Measurements from ENCODE around the gene ERC2. TPM values are rescaled to one million over a fixed set of nuclear protein-coding genes. Genes with fewer than 3 reads are reported as not detected.
A peak's percentile ranks its signal among the peaks of the same experiment; 100 is the strongest.

The ERC2 gene
- total RNA-seq, 1 experiment from 2014 or later = 0.77 TPM

GRCh38 chr3:55687526-55687925 lies 780.7 kb downstream of the ERC2 start:
- CTCF ChIA-PET = no interaction called here
- Histone ChIP-seq H3K27me3 (ENCODE audit: low read length) (no peaks in the 10 kb centered on the region), H3K27ac (ENCODE audit: low read length) (no peak overlapping the region), H3K9ac (ENCODE audit: low read length) (no peak overlapping the region), H4K20me1 (ENCODE audit: low read length) (no peaks in the 10 kb centered on the region), H3K4me2 (ENCODE audit: low read length) (no peak overlapping the region), H2AFZ (ENCODE audit: low read length) (no peak overlapping the region), H3F3A (ENCODE audit: low read length, unreplicated experiment) (no peaks in the 10 kb centered on the region), H3K9me3 (ENCODE audit: low read length) (no peaks in the 10 kb centered on the region), H3K4me3 (ENCODE audit: low read length) (no peak overlapping the region), H3K36me3 (ENCODE audit: low read depth, low read length) (no peaks in the 10 kb centered on the region), H3K4me1 (ENCODE audit: insufficient read depth, low read length) (no peaks in the 10 kb centered on the region), H3K79me2 (ENCODE audit: low read length) (no peaks in the 10 kb centered on the region), H3K9me2 (replicated peaks; ENCODE audit: low read length) (no peaks in the 10 kb centered on the region)
- POLR2A ChIA-PET (ENCODE audit: unreplicated experiment) = no interaction called here
- BruUV-seq (replicated peaks) = no TSS peak
- ATAC-seq (no peak), DNase-seq (no peak)
- intact Hi-C loops (cut with micrococcal nuclease) = no loop called here
- TF ChIP-seq EZH2phosphoT487 (IDR thresholded peaks at IDR 0.05; ENCODE audit: borderline replicate concordance, low read length) = no peak
- no peak for TF ChIP-seq EZH2 (IDR thresholded peaks at IDR 0.05; ENCODE audit: low read length, unreplicated experiment)
- no peak for TF ChIP-seq CTCF (conservative IDR thresholded peaks at IDR 0.05; ENCODE audit: low read depth, low read length)

GRCh38 chr3:55686426-55687254 lies 781.6 kb downstream of the ERC2 start:
- no peaks in the 10 kb centered on the region for H3K9me2 ChIP-seq (replicated peaks; ENCODE audit: low read length)
- no TSS peak for BruUV-seq (replicated peaks)
- intact Hi-C loops (cut with micrococcal nuclease) = no loop called here
- no peak overlapping the region for H2AFZ ChIP-seq (ENCODE audit: low read length)
- H3K9ac ChIP-seq (ENCODE audit: low read length) = no peak overlapping the region
- H3K27ac ChIP-seq (ENCODE audit: low read length) = no peak overlapping the region
- H3K9me3 ChIP-seq (ENCODE audit: low read length) = no peaks in the 10 kb centered on the region
- CTCF ChIA-PET = no interaction called here
- DNase-seq (peak; percentile 38), ATAC-seq (no peak)
- TF ChIP-seq EZH2phosphoT487 (IDR thresholded peaks at IDR 0.05; ENCODE audit: borderline replicate concordance, low read length) (no peak), EZH2 (IDR thresholded peaks at IDR 0.05; ENCODE audit: low read length, unreplicated experiment) (no peak), CTCF (conservative IDR thresholded peaks at IDR 0.05; ENCODE audit: low read depth, low read length) (no peak)
- H4K20me1 ChIP-seq (ENCODE audit: low read length) = no peaks in the 10 kb centered on the region
- H3F3A ChIP-seq (ENCODE audit: low read length, unreplicated experiment) = no peaks in the 10 kb centered on the region
- H3K4me1 ChIP-seq (ENCODE audit: insufficient read depth, low read length) = no peaks in the 10 kb centered on the region
- POLR2A ChIA-PET (ENCODE audit: unreplicated experiment) = no interaction called here
- no peak overlapping the region for H3K4me3 ChIP-seq (ENCODE audit: low read length)
- H3K27me3 ChIP-seq (ENCODE audit: low read length) = no peaks in the 10 kb centered on the region
- H3K4me2 ChIP-seq (ENCODE audit: low read length) = no peak overlapping the region
- no peaks in the 10 kb centered on the region for H3K36me3 ChIP-seq (ENCODE audit: low read depth, low read length)
- H3K79me2 ChIP-seq (ENCODE audit: low read length) = no peaks in the 10 kb centered on the region

- ChIA-PET CTCF (no interaction called here), POLR2A (ENCODE audit: unreplicated experiment) (no interaction called here)
- Histone ChIP-seq H3K9ac (ENCODE audit: low read length) (no peak overlapping the region), H3F3A (ENCODE audit: low read length, unreplicated experiment) (no peaks in the 10 kb centered on the region), H3K4me2 (ENCODE audit: low read length) (no peak overlapping the region), H2AFZ (ENCODE audit: low read length) (no peak overlapping the region), H3K4me3 (ENCODE audit: low read length) (no peak overlapping the region), H3K27ac (ENCODE audit: low read length) (no peak overlapping the region), H3K79me2 (ENCODE audit: low read length) (no peaks in the 10 kb centered on the region), H3K4me1 (ENCODE audit: insufficient read depth, low read length) (no peaks in the 10 kb centered on the region), H3K27me3 (ENCODE audit: low read length) (no peaks in the 10 kb centered on the region), H3K9me2 (replicated peaks; ENCODE audit: low read length) (no peaks in the 10 kb centered on the region), H3K9me3 (ENCODE audit: low read length) (no peaks in the 10 kb centered on the region), H3K36me3 (ENCODE audit: low read depth, low read length) (no peaks in the 10 kb centered on the region), H4K20me1 (ENCODE audit: low read length) (no peaks in the 10 kb centered on the region)
- TF ChIP-seq EZH2 (IDR thresholded peaks at IDR 0.05; ENCODE audit: low read length, unreplicated experiment) (no peak), EZH2phosphoT487 (IDR thresholded peaks at IDR 0.05; ENCODE audit: borderline replicate concordance, low read length) (no peak), CTCF (conservative IDR thresholded peaks at IDR 0.05; ENCODE audit: low read depth, low read length) (no peak)
- intact Hi-C loops (cut with micrococcal nuclease) = no loop called here
- no TSS peak for BruUV-seq (replicated peaks)
- ATAC-seq (no peak), DNase-seq (no peak)
Observed at GRCh38 chr3:55683666-55684270, 784.5 kb downstream of the ERC2 start.

Measured in PC-3 (cell line).